ENCODE data around the gene SLC22A31.

Gene SLC22A31

DNA sequence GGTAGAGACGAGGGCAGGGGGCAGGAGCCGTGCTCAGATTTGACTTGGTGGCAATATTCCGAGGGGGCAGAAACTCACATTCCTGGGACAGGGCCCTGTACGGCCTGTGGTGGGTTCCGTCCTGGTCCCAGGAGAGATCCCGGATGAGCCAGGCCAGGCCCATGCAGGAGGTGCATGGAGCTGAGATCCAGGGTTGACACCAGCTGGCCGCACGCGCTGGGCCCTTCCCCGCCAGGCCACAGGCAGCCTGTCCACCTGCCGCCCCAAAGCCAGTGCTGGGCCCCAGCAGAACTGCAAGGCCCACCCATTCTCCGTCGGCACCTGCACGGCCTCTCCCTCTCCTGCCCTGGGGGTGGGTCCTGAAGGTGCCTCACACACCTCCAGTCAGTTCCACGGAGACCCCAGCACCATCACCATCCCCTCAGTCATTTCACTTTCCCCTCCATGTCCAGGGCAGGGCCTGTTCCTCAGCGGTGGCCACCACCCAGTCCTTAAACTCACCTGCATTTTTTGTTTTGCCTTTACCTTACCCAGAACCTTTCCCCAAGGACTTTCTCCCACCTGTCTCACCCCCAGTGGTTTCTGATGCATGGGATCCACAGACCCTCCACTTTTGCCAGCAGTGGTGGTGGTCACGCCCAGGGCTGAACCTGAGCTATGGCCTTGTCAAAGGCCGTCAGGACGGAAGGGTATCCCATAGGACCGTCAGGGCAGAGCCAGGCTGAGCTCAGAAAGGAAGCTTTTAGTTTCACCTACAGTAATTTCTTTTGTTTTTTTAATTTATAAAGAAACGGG is 53.9 kb downstream of the SLC22A31 start:
- in situ Hi-C loops (cut with HindIII; ENCODE audit: low sequenced_read_pairs) = loop anchor here (10.0 kb wide), 1 partner anchor 392 kb away; no protein-coding TSS in a partner anchor
- no peak for DNase-seq (ENCODE audit: low read depth)
- TF ChIP-seq, protein P1, sequence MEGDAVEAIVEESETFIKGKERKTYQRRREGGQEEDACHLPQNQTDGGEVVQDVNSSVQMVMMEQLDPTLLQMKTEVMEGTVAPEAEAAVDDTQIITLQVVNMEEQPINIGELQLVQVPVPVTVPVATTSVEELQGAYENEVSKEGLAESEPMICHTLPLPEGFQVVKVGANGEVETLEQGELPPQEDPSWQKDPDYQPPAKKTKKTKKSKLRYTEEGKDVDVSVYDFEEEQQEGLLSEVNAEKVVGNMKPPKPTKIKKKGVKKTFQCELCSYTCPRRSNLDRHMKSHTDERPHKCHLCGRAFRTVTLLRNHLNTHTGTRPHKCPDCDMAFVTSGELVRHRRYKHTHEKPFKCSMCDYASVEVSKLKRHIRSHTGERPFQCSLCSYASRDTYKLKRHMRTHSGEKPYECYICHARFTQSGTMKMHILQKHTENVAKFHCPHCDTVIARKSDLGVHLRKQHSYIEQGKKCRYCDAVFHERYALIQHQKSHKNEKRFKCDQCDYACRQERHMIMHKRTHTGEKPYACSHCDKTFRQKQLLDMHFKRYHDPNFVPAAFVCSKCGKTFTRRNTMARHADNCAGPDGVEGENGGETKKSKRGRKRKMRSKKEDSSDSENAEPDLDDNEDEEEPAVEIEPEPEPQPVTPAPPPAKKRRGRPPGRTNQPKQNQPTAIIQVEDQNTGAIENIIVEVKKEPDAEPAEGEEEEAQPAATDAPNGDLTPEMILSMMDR (IDR thresholded peaks at IDR 0.05; ENCODE audit: low read depth, low read length, missing control alignments) = no peak
- no peak overlapping the region for H3K4me3 ChIP-seq (ENCODE audit: low read depth, low read length)

Measured in astrocyte of the cerebellum (primary cell).